Brain microvascular endothelial cell (primary cell): ENCODE results near the gene MARCHF11.

Experiments used
- DNase-seq: peaks from one replicate; pipeline ENCODE4 v3.0.0-alpha.2; 2020
- H3K27ac ChIP-seq: fragments of 250-450 bp; sonication (Bioruptor Pico); 2 replicates; pipeline ENCODE4 v1.5.1; 2020; ENCODE audit warnings: mild to moderate bottlenecking, moderate library complexity
- H3K27me3 ChIP-seq: fragments of 250-450 bp; sonication (Bioruptor Pico); replicated peaks from 2 replicates; pipeline ENCODE4 v1.5.1; 2020; ENCODE audit warnings: mild to moderate bottlenecking
- H3K36me3 ChIP-seq: fragments of 250-450 bp; sonication (Bioruptor Pico); replicated peaks from 2 replicates; pipeline ENCODE4 v1.5.1; 2020; ENCODE audit warnings: mild to moderate bottlenecking
- H3K4me3 ChIP-seq: 2 replicates; pipeline ENCODE4 v1.5.1; 2011; ENCODE audit warnings: low read depth, mild to moderate bottlenecking, control low read depth, low read length, moderate library complexity
- in situ Hi-C: cut with HindIII; loops from 2 replicates; pipeline ENCODE4 v1.10.0; 2017; ENCODE audit warnings: low sequenced_read_pairs, low pct_ligation_motif_present
- TF ChIP-seq, protein P1 (sequence below): IDR thresholded peaks from 2 replicates; pipeline ENCODE4 v1.5.1; 2011; ENCODE audit warnings: low read depth, mild to moderate bottlenecking, moderate library complexity, low read length, control low read depth, inconsistent platforms; ENCODE audit errors: missing control alignments

MARCHF11 gene

DNA sequence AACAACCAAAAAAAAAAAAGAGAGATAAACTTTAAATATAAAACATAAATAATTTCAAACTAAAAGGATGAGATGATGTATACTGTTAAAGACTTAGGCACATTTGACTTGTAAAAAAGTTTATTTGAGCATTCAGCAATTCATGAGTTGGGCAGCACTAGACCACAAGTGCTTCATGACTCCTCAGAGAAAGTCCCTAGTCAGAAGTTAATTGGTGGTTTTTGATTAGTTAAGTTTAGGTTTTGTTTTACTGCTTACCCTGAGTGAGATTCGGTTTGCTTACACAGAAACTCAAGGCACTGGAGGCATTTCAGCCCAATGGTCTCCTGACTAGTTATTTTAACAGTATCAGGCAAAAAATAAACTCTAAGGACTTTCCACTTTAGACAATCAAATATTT, 129.2 kb downstream of the MARCHF11 start:
- in situ Hi-C loops, result no loop called here

DNA sequence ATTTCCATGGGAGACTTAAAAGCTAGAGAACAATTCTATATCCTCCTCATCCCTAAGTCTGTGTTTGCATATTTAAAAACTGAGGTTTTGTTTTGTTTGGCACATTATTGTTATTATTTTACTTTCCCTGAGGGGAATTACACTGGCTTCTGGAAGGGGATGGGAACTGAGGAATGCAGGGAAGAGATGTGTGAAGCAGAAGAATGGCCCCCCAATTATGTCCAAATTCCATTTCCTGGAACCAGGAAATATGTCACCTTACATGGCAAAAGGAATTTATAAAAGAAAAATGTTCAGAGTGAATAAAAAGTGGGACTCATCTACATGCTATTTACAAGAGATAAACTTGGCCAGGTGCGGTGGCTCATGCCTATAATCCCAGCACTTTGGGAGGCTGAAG, 129.8 kb downstream of the MARCHF11 start:
- no peaks in the 10 kb centered on the region for H3K27me3 ChIP-seq
- in situ Hi-C loops, result no loop called here
- TF ChIP-seq, protein P1, sequence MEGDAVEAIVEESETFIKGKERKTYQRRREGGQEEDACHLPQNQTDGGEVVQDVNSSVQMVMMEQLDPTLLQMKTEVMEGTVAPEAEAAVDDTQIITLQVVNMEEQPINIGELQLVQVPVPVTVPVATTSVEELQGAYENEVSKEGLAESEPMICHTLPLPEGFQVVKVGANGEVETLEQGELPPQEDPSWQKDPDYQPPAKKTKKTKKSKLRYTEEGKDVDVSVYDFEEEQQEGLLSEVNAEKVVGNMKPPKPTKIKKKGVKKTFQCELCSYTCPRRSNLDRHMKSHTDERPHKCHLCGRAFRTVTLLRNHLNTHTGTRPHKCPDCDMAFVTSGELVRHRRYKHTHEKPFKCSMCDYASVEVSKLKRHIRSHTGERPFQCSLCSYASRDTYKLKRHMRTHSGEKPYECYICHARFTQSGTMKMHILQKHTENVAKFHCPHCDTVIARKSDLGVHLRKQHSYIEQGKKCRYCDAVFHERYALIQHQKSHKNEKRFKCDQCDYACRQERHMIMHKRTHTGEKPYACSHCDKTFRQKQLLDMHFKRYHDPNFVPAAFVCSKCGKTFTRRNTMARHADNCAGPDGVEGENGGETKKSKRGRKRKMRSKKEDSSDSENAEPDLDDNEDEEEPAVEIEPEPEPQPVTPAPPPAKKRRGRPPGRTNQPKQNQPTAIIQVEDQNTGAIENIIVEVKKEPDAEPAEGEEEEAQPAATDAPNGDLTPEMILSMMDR, result no peak
- H3K4me3 ChIP-seq, result no peak overlapping the region
- no peak overlapping the region for H3K27ac ChIP-seq
- DNase-seq, result no peak
- H3K36me3 ChIP-seq, result no peaks in the 10 kb centered on the region

More for the DNA sequence above, 129.2 kb downstream of the MARCHF11 start:
- DNase-seq, result no peak
- Histone ChIP-seq H3K27me3 (no peaks in the 10 kb centered on the region), H3K27ac (no peak overlapping the region), H3K4me3 (no peak overlapping the region), H3K36me3 (no peaks in the 10 kb centered on the region)
- TF ChIP-seq, protein P1, result no peak

DNA sequence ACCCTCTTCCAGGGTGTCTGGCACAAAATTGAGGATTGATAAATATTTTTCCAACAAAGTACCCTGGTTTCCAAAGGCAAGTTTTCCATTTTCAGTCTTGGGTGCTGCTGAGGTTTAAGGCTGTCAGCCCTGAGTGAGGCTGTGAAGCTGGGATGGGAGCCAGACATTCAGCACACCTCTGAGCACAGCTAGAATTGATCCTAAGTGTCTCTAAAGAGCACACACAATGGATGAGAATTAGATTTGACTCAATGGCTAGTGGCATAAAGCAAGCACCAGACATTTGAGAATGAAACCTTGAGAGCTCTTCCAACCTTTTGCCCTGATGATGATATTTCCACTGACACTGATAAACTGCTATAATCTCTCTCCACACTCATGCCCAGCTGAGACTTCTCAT, 131.5 kb downstream of the MARCHF11 start:
- no peak overlapping the region for H3K27ac ChIP-seq
- H3K36me3 ChIP-seq, result no peaks in the 10 kb centered on the region

DNA sequence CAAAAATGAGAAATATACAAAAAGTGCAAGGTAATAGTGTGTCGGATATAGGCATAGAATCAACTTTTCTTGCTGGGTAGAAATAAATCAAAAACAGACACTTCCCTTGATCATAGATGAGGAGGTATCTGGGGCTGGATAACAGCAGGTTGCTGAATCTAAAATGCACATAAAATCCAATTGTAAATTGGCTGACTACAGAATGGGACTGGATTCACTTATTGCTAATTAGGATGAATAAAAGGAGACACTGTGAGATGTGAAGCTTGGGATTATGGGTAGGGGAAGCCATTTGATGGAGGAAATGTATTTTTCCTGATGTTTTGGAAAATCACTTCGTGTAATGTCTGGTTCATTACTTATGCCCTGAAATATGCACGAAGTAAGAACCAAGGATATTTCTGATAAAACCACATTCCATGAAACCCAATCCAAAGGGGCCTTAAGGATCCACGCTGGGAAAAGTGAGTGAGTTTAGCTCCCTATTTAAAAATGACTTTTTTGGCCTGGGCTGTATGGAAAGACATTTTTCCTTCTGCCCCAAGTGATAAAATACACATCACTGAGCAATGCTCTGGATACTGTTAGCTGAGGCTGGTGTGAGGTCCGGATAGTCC, 136.1 kb downstream of the MARCHF11 start:
- no peak for DNase-seq
- in situ Hi-C loops, result no loop called here
- Histone ChIP-seq H3K4me3 (no peak overlapping the region), H3K27me3 (no peaks in the 10 kb centered on the region), H3K27ac (no peak overlapping the region), H3K36me3 (no peaks in the 10 kb centered on the region)
- TF ChIP-seq, protein P1, result no peak

More for the DNA sequence above, 131.5 kb downstream of the MARCHF11 start:
- in situ Hi-C loops, result no loop called here
- TF ChIP-seq, protein P1, result no peak
- H3K4me3 ChIP-seq, result no peak overlapping the region
- no peaks in the 10 kb centered on the region for H3K27me3 ChIP-seq
- no peak for DNase-seq

DNA sequence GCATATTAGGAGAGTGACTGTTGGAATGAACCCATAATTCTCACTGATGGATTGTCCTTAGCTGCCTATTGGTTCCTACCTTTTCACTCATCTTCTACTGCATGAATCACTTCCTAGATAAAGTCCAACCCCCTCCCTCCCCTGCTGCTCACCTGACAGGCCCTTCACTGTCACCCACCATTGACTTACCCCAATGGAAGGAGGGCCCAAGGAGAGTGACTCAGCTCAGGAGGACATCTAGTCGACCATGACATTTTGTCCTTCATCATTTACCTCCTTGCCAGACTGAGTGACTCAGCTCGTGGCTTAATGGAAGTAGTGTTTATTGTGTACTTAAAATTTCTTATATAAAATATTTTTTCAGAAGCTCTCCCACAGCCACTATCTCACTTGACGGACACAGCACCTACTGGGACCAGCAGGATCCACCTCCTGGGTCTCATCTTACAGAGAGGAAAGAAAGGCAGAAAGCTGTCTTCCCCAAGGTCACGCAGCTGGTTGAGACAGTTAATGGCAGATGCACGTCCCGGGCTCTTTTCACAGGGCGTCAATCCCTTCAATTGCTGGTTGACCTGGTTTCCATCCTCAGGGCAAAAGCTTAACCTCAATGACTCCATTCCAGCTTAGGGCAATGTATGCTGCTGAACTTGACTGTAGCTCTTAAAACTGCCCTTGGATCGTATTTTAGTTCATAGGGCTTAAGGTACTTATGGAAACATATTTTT, 142.3 kb downstream of the MARCHF11 start:
- DNase-seq, result no peak

More for the DNA sequence above, 142.3 kb downstream of the MARCHF11 start:
- Histone ChIP-seq H3K36me3 (no peaks in the 10 kb centered on the region), H3K4me3 (no peak overlapping the region), H3K27ac (no peak overlapping the region), H3K27me3 (no peaks in the 10 kb centered on the region)
- in situ Hi-C loops, result no loop called here
- TF ChIP-seq, protein P1, result no peak
